ENCODE measurements around the gene RPL21. TPM values are rescaled to one million over a fixed set of nuclear protein-coding genes. Genes with fewer than 3 reads are reported as not detected.
"Not testable (repeated sequence)": the region's sequence is repeated elsewhere in the genome, so short reads cannot be mapped to it uniquely, and the experiment has no call there.

The RPL21 gene
- total RNA-seq, result 512 TPM
- long read RNA-seq, transcript RPL21-202 (6 exons, 815 nt), result major isoform, 8 of 18 reads
- long read RNA-seq, partial matches to known transcripts, result 2 of 18 reads
- long read RNA-seq, other reads (novel, unspliced or antisense), result 1 of 18 reads

- DNase-seq (ENCODE audit: low spot score), result peak; percentile 97
- intact Hi-C loops (cut with DNase I), result loop anchor here (2.0 to 10.0 kb wide), 3 partner anchors 19 to 173 kb away; partner anchors contain the start of genes GTF3A and RASL11A
Observed at GRCh38 chr13:27251166-27252091, at the start of gene RPL21. RPL21 (plus strand) TSS chr13:27251558; CDS start chr13:27253777, 2,219 bp downstream.

GRCh38 chr13:27201661-27202060 lies 49.7 kb upstream of the RPL21 start:
- DNase-seq (ENCODE audit: low spot score), result no peak
- intact Hi-C loops (cut with DNase I), result no loop called here

DNA sequence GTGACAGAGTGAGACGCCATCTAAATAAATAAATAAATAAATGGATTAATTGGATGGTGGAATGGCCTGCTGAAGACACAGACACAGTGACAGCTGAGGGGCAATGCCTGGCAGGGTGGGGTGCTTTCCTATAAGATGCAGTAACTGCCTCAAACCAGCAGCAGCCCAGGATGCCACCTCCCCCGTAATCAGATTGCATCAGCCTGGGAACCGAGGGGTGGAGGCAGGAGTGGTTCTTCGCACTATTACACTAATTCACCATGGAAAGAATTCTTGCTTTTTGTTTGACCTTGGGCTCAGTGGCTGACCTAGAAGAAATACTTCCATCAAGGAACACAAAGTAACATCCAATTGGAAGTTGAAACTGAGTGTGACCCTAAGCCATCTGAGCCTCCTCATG lies 48.2 kb upstream of the RPL21 start:
- intact Hi-C loops (cut with DNase I), result no loop called here
- DNase-seq (ENCODE audit: low spot score), result no peak

GRCh38 chr13:27203854-27204253 lies 47.5 kb upstream of the RPL21 start:
- intact Hi-C loops (cut with DNase I), result no loop called here
- no peak for DNase-seq (ENCODE audit: low spot score)

- intact Hi-C loops (cut with DNase I), result no loop called here
- DNase-seq (ENCODE audit: low spot score), result no peak
Observed at GRCh38 chr13:27208514-27208913, 42.8 kb upstream of the RPL21 start.

GRCh38 chr13:27211271-27211670 lies 40.1 kb upstream of the RPL21 start:
- DNase-seq (ENCODE audit: low spot score), result no peak
- intact Hi-C loops (cut with DNase I), result no loop called here

DNA sequence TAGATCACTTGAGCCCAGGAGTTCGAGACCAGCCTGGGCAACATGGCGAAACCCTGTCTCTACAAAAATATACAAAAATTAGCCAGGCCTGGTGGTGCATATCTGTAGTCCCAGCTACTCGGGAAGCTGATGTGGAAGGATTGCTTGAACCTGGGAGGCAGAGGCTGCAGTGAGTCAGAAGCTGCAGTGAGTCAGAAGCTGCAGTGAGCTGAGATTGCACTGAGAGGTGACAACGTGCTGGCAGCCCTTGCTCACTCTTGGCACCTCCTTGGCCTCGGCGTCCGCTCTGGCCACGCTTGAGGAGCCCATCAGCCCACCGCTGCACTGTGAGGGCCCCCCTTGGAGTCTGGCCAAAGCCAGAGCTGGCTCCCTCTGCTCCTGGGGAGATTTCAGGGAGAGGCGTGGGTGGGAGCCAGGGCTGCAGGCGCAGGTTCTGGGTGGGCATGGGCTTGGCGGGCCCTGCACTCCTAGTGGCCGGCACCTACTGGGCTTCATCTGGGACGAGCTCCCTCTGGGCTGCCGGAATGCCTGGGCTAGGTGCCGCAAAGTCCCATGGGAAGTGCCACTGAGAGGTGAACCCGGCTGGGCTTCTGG lies 39.5 kb upstream of the RPL21 start:
- intact Hi-C loops (cut with DNase I), result no loop called here
- no peak for DNase-seq (ENCODE audit: low spot score)

DNA sequence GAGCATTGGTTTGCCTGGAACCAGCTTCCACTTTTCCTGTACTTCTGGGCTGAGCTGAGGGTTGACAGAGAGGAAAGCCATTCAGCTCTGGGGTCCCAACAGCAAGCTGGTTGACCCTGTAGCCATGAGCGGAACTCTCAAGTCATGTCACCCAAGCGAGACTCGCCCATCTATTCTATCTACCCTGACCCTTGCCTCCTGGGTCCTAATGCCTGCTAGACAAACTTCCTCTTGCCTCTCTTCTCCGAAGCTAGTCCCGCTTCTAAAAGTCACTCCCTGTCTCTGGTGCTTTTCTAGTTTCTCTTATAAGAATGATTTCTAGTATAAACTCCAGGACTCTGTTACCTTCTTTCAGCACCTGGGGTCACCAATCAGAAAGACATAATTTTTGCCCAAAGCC lies 38.0 kb upstream of the RPL21 start:
- intact Hi-C loops (cut with DNase I); DNase-seq (ENCODE audit: low spot score): not testable (repeated sequence)

- DNase-seq (ENCODE audit: low spot score); intact Hi-C loops (cut with DNase I): not testable (repeated sequence)
Observed at GRCh38 chr13:27217791-27218190, 33.6 kb upstream of the RPL21 start.

DNA sequence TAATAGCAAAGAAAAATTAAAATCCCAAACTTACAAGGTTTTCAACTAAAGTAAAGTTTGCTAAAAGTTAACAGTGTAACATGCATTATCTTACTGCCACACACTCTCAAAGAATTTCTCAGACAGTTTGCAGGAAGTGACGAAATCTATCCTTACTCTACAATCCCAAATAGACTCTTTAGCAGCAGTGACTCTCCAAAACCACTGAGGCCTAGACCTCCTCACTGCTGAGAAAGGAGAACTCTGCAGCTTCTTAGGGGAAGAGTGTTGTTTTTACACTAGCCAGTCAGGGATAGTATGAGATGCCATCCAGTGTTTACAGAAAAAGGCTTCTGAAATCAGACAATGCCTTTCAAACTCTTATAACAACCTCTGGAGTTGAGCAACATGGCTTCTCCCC lies 32.5 kb upstream of the RPL21 start:
- DNase-seq (ENCODE audit: low spot score); intact Hi-C loops (cut with DNase I): not testable (repeated sequence)

DNA sequence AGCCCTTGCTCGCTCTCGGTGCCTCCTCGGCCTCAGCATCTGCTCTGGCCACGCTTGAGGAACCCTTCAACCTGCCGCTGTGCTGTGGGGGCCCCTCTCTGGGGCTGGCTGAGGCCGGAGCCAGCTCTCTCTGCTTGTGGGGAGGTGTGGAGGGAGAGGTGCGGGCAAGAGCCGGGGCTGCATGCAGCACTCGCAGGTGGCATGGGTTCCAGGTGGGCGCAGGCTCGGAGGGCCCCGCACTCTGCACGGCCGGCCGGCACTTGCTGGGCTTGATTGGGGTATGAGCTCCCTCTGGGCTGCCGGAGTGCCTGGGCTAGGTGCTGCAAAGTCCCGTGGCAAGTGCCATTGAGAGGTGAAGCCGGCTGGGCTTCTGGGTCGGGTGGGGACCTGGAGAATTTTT lies 31.7 kb upstream of the RPL21 start:
- DNase-seq (ENCODE audit: low spot score), result no peak
- intact Hi-C loops (cut with DNase I), result no loop called here

GRCh38 chr13:27222100-27222499 lies 29.3 kb upstream of the RPL21 start:
- DNase-seq (ENCODE audit: low spot score); intact Hi-C loops (cut with DNase I): not testable (repeated sequence)

DNA sequence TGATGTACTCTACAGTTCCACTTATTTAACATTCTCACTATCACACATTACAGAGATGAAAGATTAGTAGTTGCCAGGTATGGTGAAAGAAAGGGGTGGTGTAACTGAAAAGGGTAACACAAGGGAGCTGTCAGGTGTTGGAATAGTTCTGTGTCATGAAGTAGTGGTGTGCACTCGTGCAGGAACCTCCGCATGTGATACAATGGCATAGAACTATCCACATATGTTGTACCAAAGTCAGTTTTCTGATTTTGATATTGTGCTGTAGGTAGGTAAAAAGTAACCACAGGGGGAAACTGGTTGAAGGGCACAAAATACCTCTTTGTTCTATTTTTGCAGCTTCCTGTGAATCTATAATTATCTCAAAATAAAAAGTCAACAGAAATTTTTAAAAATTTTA lies 24.4 kb upstream of the RPL21 start:
- DNase-seq (ENCODE audit: low spot score), result no peak
- intact Hi-C loops (cut with DNase I), result no loop called here

DNA sequence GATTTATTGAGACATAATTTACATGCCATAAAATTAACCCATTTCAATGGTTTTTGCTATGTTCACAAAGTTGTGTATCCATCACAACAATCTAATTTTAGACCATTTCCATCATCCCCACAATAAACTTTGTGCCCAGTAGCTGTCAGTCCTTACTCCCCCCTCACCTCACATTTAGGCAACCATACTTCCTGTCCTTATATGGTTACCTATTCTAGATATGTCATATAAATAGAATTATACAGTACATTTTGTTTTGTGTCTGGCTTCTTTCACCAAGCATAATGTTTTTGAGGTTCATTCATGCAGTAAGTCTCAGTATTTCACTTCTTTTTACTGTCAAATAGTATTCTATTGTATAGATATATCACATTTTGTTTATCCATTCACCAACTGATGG lies 23.2 kb upstream of the RPL21 start:
- no peak for DNase-seq (ENCODE audit: low spot score)
- intact Hi-C loops (cut with DNase I), result no loop called here

GRCh38 chr13:27229642-27230041 lies 21.7 kb upstream of the RPL21 start:
- intact Hi-C loops (cut with DNase I), result no loop called here
- no peak for DNase-seq (ENCODE audit: low spot score)

- no peak for DNase-seq (ENCODE audit: low spot score)
- intact Hi-C loops (cut with DNase I), result no loop called here
Observed at GRCh38 chr13:27233964-27234363, 17.4 kb upstream of the RPL21 start.

- intact Hi-C loops (cut with DNase I), result no loop called here
- no peak for DNase-seq (ENCODE audit: low spot score)
Observed at GRCh38 chr13:27236478-27236877, 14.9 kb upstream of the RPL21 start.

GRCh38 chr13:27242702-27243101 lies 8.7 kb upstream of the RPL21 start:
- intact Hi-C loops (cut with DNase I), result no loop called here
- DNase-seq (ENCODE audit: low spot score), result no peak

- intact Hi-C loops (cut with DNase I), result no loop called here
- no peak for DNase-seq (ENCODE audit: low spot score)
Observed at GRCh38 chr13:27245610-27246009, 5.7 kb upstream of the RPL21 start.

GRCh38 chr13:27250833-27251165 lies 559 bp upstream of the RPL21 start:
- intact Hi-C loops (cut with DNase I), result loop anchor here (2.0 to 10.0 kb wide), 3 partner anchors 20 to 174 kb away; partner anchors contain the start of genes GTF3A and RASL11A
- DNase-seq (ENCODE audit: low spot score), result no peak

- no peak for DNase-seq (ENCODE audit: low spot score)
- intact Hi-C loops (cut with DNase I), result loop anchor here (10.0 kb wide), 1 partner anchor 172 kb away; the partner anchor contains the start of gene GTF3A
Observed at GRCh38 chr13:27252467-27252866, 1.1 kb downstream of the RPL21 start.

All from cardiac septum (tissue), 1 donor.